ENCODE data around the gene STUM. TPM values are rescaled to one million over a fixed set of nuclear protein-coding genes. Genes with fewer than 3 reads are reported as not detected.

Gene STUM
- total RNA-seq, 6 experiments from 2014 or later: 0.06 to 0.68 (median 0.13) TPM; not detected in 2

GRCh38 chr1:226552061-226552460, 3.5 kb downstream of the STUM start:
- H3K4me1 ChIP-seq: peaks cover 0 to 20% (median 8%) of the 10 kb centered on the region in 4 donors
- no peak overlapping the region for H3K4me3 ChIP-seq
- no peaks in the 10 kb centered on the region for H3K36me3 ChIP-seq
- no peak for TF ChIP-seq CTCF (IDR thresholded peaks at IDR 0.05)
- no peak for TF ChIP-seq POLR2A (IDR thresholded peaks at IDR 0.05)
- no peaks in the 10 kb centered on the region for H3K9me3 ChIP-seq
- no peak for DNase-seq
- no peak overlapping the region for H3K27ac ChIP-seq
- no peak for ATAC-seq
- intact Hi-C loops (cut with DNase I): no loop called here
- 54% methylated on average over 4 of the region's 4 CpGs for WGBS (ENCODE audit: insufficient coverage, low coverage, low lambda C conversion rate, missing lambda C conversion rate)
- H3K27me3 ChIP-seq: no peaks in the 10 kb centered on the region

GRCh38 chr1:226553266-226553923, 4.8 kb downstream of the STUM start:
- intact Hi-C loops (cut with DNase I): no loop called here

GRCh38 chr1:226553924-226554282, 5.3 kb downstream of the STUM start:
- no peaks in the 10 kb centered on the region for H3K9me3 ChIP-seq
- peaks cover 0 to 13% (median 5%) of the 10 kb centered on the region in 4 donors for H3K4me1 ChIP-seq
- 80% methylated on average over 6 of the region's 6 CpGs for WGBS (ENCODE audit: insufficient coverage, low coverage, low lambda C conversion rate, missing lambda C conversion rate)
- DNase-seq: no peak
- H3K27ac ChIP-seq: no peak overlapping the region
- no peak overlapping the region for H3K4me3 ChIP-seq
- intact Hi-C loops (cut with DNase I): no loop called here
- ATAC-seq: no peak
- H3K36me3 ChIP-seq: no peaks in the 10 kb centered on the region
- TF ChIP-seq CTCF (IDR thresholded peaks at IDR 0.05): no peak
- no peak for TF ChIP-seq POLR2A (IDR thresholded peaks at IDR 0.05)
- no peaks in the 10 kb centered on the region for H3K27me3 ChIP-seq

More at GRCh38 chr1:226553266-226553923, 4.8 kb downstream of the STUM start:
- ATAC-seq (no peak), DNase-seq (no peak)
- Histone ChIP-seq H3K36me3 (no peaks in the 10 kb centered on the region), H3K9me3 (no peaks in the 10 kb centered on the region), H3K27ac (no peak overlapping the region), H3K4me3 (no peak overlapping the region), H3K4me1 (peaks cover 0 to 16% (median 6%) of the 10 kb centered on the region in 4 donors), H3K27me3 (no peaks in the 10 kb centered on the region)
- WGBS (ENCODE audit: insufficient coverage, low coverage, low lambda C conversion rate, missing lambda C conversion rate): 83% methylated on average over 2 of the region's 2 CpGs
- TF ChIP-seq CTCF (IDR thresholded peaks at IDR 0.05) (no peak), POLR2A (IDR thresholded peaks at IDR 0.05) (no peak)

GRCh38 chr1:226555092-226555491, 6.5 kb downstream of the STUM start:
- Histone ChIP-seq H3K4me3 (no peak overlapping the region), H3K4me1 (peaks cover 0 to under 1% (median 0%) of the 10 kb centered on the region in 4 donors), H3K27me3 (no peaks in the 10 kb centered on the region), H3K27ac (no peak overlapping the region), H3K36me3 (no peaks in the 10 kb centered on the region), H3K9me3 (no peaks in the 10 kb centered on the region)
- ATAC-seq (no peak), DNase-seq (no peak)
- 84% methylated on average over 4 of the region's 4 CpGs for WGBS (ENCODE audit: insufficient coverage, low coverage, low lambda C conversion rate, missing lambda C conversion rate)
- TF ChIP-seq POLR2A (IDR thresholded peaks at IDR 0.05) (no peak), CTCF (IDR thresholded peaks at IDR 0.05) (no peak)
- intact Hi-C loops (cut with DNase I): no loop called here

Data from right lobe of liver (tissue), 6 donors.